NT2/D1 (cell line): ENCODE measurements around the gene NRP1.

Experiments
- SUZ12 ChIP-seq: IDR thresholded peaks from 2 replicates; pipeline ENCODE4 v1.6.1; 2011; ENCODE audit not compliant: insufficient read length, insufficient read depth; ENCODE audit errors: extremely low read depth
- YY1 ChIP-seq: IDR thresholded peaks from 2 replicates; pipeline ENCODE4 v1.6.1; 2011; ENCODE audit not compliant: insufficient read length, insufficient read depth
- ZNF274 ChIP-seq: IDR thresholded peaks from 2 replicates; pipeline ENCODE4 v1.6.1; 2011; ENCODE audit warnings: mild to moderate bottlenecking, low read depth, low read length

DNA sequence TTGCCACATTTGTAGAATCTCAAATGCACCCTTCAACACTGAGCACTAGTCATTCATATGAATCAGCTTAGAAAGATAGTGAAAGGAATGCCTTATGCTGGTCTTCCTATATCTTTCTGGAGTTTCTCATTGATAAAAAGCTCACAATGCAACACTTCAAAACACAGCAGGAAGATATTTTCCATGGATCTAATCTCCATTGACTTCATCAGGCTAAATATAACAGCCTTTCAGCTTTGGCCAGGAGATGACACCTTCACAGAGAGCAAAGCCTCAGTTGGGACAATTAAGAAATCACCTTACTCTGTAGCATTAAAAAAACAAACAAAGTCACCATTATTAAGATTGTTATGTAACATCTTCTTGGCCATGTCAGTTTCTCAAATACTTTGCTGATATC lies 6.7 kb downstream of the NRP1 start:
- TF ChIP-seq ZNF274 = no peak
- TF ChIP-seq SUZ12 = no peak
- TF ChIP-seq YY1 = no peak
